WTC11 (cell line): Measurements from ENCODE around the gene MBOAT2. TPM values are rescaled to one million over a fixed set of nuclear protein-coding genes. Genes with fewer than 3 reads are reported as not detected.
A peak's percentile ranks its signal among the peaks of the same experiment; 100 is the strongest.

Experiments
- ATAC-seq: fragments of 200-7000 bp; cut with Tn5 transposase; 2 replicates; pipeline ENCODE4 v1.10.0; 2021; ENCODE audit warnings: mild to moderate bottlenecking, moderate library complexity
- CTCF ChIA-PET: fragments of 300-600 bp; sonication (Branson Sonifier 250); formaldehyde crosslinking; loops from one replicate; lab custom pipeline; 2021; ENCODE audit warnings: antibody characterized with exemption; lab: Charles Lee
- POLR2A ChIA-PET: fragments of 350-600 bp; sonication (Branson Sonifier 250); formaldehyde crosslinking; loops from one replicate; lab custom pipeline; 2021; ENCODE audit warnings: antibody characterized with exemption; lab: Charles Lee
- DNase-seq: peaks from one replicate; pipeline ENCODE4 v3.0.0; 2021; ENCODE audit warnings: low spot score
- H3K27ac Mint-ChIP-seq: 2 replicates; pipeline ENCODE4 v1.8.0; 2021; ENCODE audit warnings: mixed read lengths
- H3K27me3 Mint-ChIP-seq: 2 replicates; pipeline ENCODE4 v1.8.0; 2021; ENCODE audit warnings: low read depth, mild to moderate bottlenecking, moderate library complexity, mixed read lengths
- H3K36me3 Mint-ChIP-seq: 2 replicates; pipeline ENCODE4 v1.8.0; 2021; ENCODE audit warnings: mixed read lengths
- H3K4me1 Mint-ChIP-seq: 2 replicates; pipeline ENCODE4 v1.8.0; 2022; ENCODE audit warnings: mixed read lengths
- H3K4me3 Mint-ChIP-seq: 2 replicates; pipeline ENCODE4 v1.8.0; 2021; ENCODE audit warnings: mild to moderate bottlenecking, moderate library complexity, mixed read lengths
- H3K9me3 Mint-ChIP-seq: 2 replicates; pipeline ENCODE4 v1.8.0; 2021; ENCODE audit warnings: mixed read lengths
- ARID4B ChIP-seq: sonication (generic); formaldehyde crosslinking; IDR thresholded peaks from 2 replicates; pipeline ENCODE4 v1.8.0; 2023; ENCODE audit warnings: missing genetic modification reagents, mild to moderate bottlenecking, borderline replicate concordance
- ATF3 ChIP-seq: sonication (generic); formaldehyde crosslinking; conservative IDR thresholded peaks from 2 replicates; pipeline ENCODE4 v1.8.1; 2022; ENCODE audit warnings: mild to moderate bottlenecking, missing genetic modification reagents
- CDX4 ChIP-seq: fragments of 250-450 bp; sonication (Bioruptor Pico); IDR thresholded peaks from 2 replicates; pipeline ENCODE4 v1.9.0; 2021; ENCODE audit warnings: moderate library complexity, mild to moderate bottlenecking, inconsistent platforms, borderline replicate concordance
- CTCF ChIP-seq: fragments of 200-600 bp; IDR thresholded peaks from 2 replicates; pipeline ENCODE4 v1.8.0; 2022; ENCODE audit warnings: antibody characterized with exemption
- E2F5 ChIP-seq: sonication (generic); formaldehyde crosslinking; IDR thresholded peaks from 2 replicates; pipeline ENCODE4 v1.8.1; 2022; ENCODE audit warnings: mild to moderate bottlenecking, moderate library complexity, missing genetic modification reagents
- ELF4 ChIP-seq: sonication (generic); formaldehyde crosslinking; IDR thresholded peaks from 2 replicates; pipeline ENCODE4 v1.8.1; 2022; ENCODE audit warnings: low read depth, mild to moderate bottlenecking, moderate library complexity, missing genetic modification reagents
- GRHL2 ChIP-seq: fragments of 250-450 bp; sonication (Bioruptor Pico); IDR thresholded peaks from 2 replicates; pipeline ENCODE4 v1.8.0; 2022; ENCODE audit warnings: mild to moderate bottlenecking, moderate library complexity; ENCODE audit not compliant: insufficient replicate concordance, severe bottlenecking
- JAZF1 ChIP-seq: fragments of 250-450 bp; sonication (Bioruptor Pico); IDR thresholded peaks from 2 replicates; pipeline ENCODE4 v1.9.0; 2021; ENCODE audit warnings: moderate library complexity, mild to moderate bottlenecking, inconsistent platforms
- KAT7 ChIP-seq: sonication (generic); formaldehyde crosslinking; IDR thresholded peaks from 2 replicates; pipeline ENCODE4 v1.8.1; 2023; ENCODE audit warnings: missing genetic modification reagents, mild to moderate bottlenecking, borderline replicate concordance
- MAX ChIP-seq: sonication (generic); formaldehyde crosslinking; IDR thresholded peaks from 2 replicates; pipeline ENCODE4 v1.8.0; 2022; ENCODE audit warnings: mild to moderate bottlenecking, missing genetic modification reagents
- MYBL2 ChIP-seq: sonication (generic); formaldehyde crosslinking; IDR thresholded peaks from 2 replicates; pipeline ENCODE4 v1.8.1; 2023; ENCODE audit warnings: mild to moderate bottlenecking, moderate library complexity, missing genetic modification reagents
- RELA ChIP-seq: sonication (generic); formaldehyde crosslinking; IDR thresholded peaks from 2 replicates; pipeline ENCODE4 v1.8.1; 2022; ENCODE audit warnings: missing genetic modification reagents, mild to moderate bottlenecking, borderline replicate concordance
- TP53 ChIP-seq: sonication (generic); formaldehyde crosslinking; IDR thresholded peaks from 2 replicates; pipeline ENCODE4 v1.8.1; 2023; ENCODE audit warnings: mild to moderate bottlenecking, missing genetic modification reagents
- USF1 ChIP-seq: sonication (generic); formaldehyde crosslinking; IDR thresholded peaks from 2 replicates; pipeline ENCODE4 v1.8.0; 2022; ENCODE audit warnings: mild to moderate bottlenecking, missing genetic modification reagents
- ZNF232 ChIP-seq: sonication (generic); formaldehyde crosslinking; IDR thresholded peaks from 2 replicates; pipeline ENCODE4 v1.8.0; 2022; ENCODE audit warnings: mild to moderate bottlenecking, missing genetic modification reagents
- total RNA-seq: library from RNA; stranded (reverse); gene quantifications from 3 replicates; pipeline ENCODE4 v1.2.3, GENCODE V29; 2021

MBOAT2 gene
- total RNA-seq, 1 experiment from 2014 or later, result 24.7 TPM

GRCh38 chr2:8836971-8837794 is 166.3 kb downstream of the MBOAT2 start, which contains the start of gene KIDINS220 (continued):
- TF ChIP-seq ARID4B (CRISPR knock-in tag) (peak; percentile 85; the same call in 1 of the 2 replicates), CTCF (no peak), GRHL2 (no peak), MAX (CRISPR knock-in tag) (peak; percentile 48; the same call in 1 of the 2 replicates), USF1 (CRISPR knock-in tag) (peak; percentile 92), JAZF1 (CRISPR knock-in tag) (no peak), KAT7 (0 out of 2 replicates have a peak, but pooled peaks have one; percentile 52), RELA (no peak), ELF4 (CRISPR knock-in tag) (no peak; the same call in 1 of the 2 replicates), E2F5 (CRISPR knock-in tag) (no peak), CDX4 (CRISPR knock-in tag) (no peak)
- TF ChIP-seq, all 79 proteins: peak for 9

- Mint-ChIP-seq H3K36me3 (no peaks in the 10 kb centered on the region), H3K9me3 (no peaks in the 10 kb centered on the region), H3K4me1 (peaks cover 20% of the 10 kb centered on the region), H3K27ac (no peak overlapping the region), H3K27me3 (peaks cover 2% of the 10 kb centered on the region; the same call in 1 of the 2 replicates), H3K4me3 (no peak overlapping the region)
- TF ChIP-seq TP53 (no peak), ATF3 (CRISPR knock-in tag) (no peak), MYBL2 (CRISPR knock-in tag) (no peak), CDX4 (CRISPR knock-in tag) (no peak), ZNF232 (no peak)
- ATAC-seq (no peak), DNase-seq (no peak)
- ChIA-PET CTCF (no interaction called here), POLR2A (no interaction called here)
Observed at GRCh38 chr2:8835279-8835678, 168.2 kb downstream of the MBOAT2 start.
